SK-N-SH treated with all-trans-retinoic acid at 6 μM for 48 hours (cell line): ENCODE measurements around the gene SLC7A10.

ENCODE experiments used
- GLIS3 ChIP-seq: fragments of 250-450 bp; sonication (Bioruptor Pico); IDR thresholded peaks from 2 replicates; pipeline ENCODE4 v1.5.0; 2020; ENCODE audit warnings: mild to moderate bottlenecking, moderate library complexity
- OSR1 ChIP-seq: fragments of 250-450 bp; sonication (Bioruptor Pico); IDR thresholded peaks from 2 replicates; pipeline ENCODE4 v1.8.0; 2022; ENCODE audit warnings: moderate library complexity, mild to moderate bottlenecking, inconsistent platforms
- RARB ChIP-seq: fragments of 250-450 bp; sonication (Bioruptor Pico); IDR thresholded peaks from 2 replicates; pipeline ENCODE4 v1.8.0; 2021; ENCODE audit warnings: mild to moderate bottlenecking, moderate library complexity
- TOX ChIP-seq: fragments of 250-450 bp; sonication (Bioruptor Pico); IDR thresholded peaks from 2 replicates; pipeline ENCODE4 v1.8.0; 2021; ENCODE audit warnings: mild to moderate bottlenecking, moderate library complexity, borderline replicate concordance
- ZFP3 ChIP-seq: fragments of 250-450 bp; sonication (Bioruptor Pico); IDR thresholded peaks from 2 replicates; pipeline ENCODE4 v1.5.0; 2020; ENCODE audit warnings: mild to moderate bottlenecking, moderate library complexity
- ZNF565 ChIP-seq: fragments of 450-650 bp; formaldehyde crosslinking; conservative IDR thresholded peaks from 2 replicates; pipeline ENCODE4 v1.5.0; 2020; ENCODE audit warnings: low read depth, mild to moderate bottlenecking, moderate library complexity
- ZNF70 ChIP-seq: fragments of 450-650 bp; formaldehyde crosslinking; IDR thresholded peaks from 2 replicates; pipeline ENCODE4 v1.5.0; 2020; ENCODE audit warnings: mild to moderate bottlenecking, moderate library complexity
- TF ChIP-seq, protein P1 (sequence below): fragments of 250-450 bp; sonication (Bioruptor Pico); IDR thresholded peaks from 2 replicates; pipeline ENCODE4 v1.8.0; 2020; ENCODE audit warnings: mild to moderate bottlenecking, moderate library complexity, borderline replicate concordance
- TF ChIP-seq, protein P2 (sequence below): fragments of 250-450 bp; sonication (Bioruptor Pico); IDR thresholded peaks from 2 replicates; pipeline ENCODE4 v1.5.1; 2020; ENCODE audit warnings: low read depth, mild to moderate bottlenecking, moderate library complexity

GRCh38 chr19:33245948-33246708, 20.5 kb upstream of the SLC7A10 start:
- TF ChIP-seq ZNF70 (CRISPR knock-in tag) = no peak
- TF ChIP-seq TOX (CRISPR knock-in tag) = no peak
- TF ChIP-seq OSR1 (CRISPR knock-in tag) = no peak
- no peak for TF ChIP-seq ZNF565 (CRISPR knock-in tag)
- no peak for TF ChIP-seq GLIS3 (CRISPR knock-in tag)
- TF ChIP-seq RARB = no peak
- no peak for TF ChIP-seq ZFP3 (CRISPR knock-in tag)
- TF ChIP-seq, protein P1, sequence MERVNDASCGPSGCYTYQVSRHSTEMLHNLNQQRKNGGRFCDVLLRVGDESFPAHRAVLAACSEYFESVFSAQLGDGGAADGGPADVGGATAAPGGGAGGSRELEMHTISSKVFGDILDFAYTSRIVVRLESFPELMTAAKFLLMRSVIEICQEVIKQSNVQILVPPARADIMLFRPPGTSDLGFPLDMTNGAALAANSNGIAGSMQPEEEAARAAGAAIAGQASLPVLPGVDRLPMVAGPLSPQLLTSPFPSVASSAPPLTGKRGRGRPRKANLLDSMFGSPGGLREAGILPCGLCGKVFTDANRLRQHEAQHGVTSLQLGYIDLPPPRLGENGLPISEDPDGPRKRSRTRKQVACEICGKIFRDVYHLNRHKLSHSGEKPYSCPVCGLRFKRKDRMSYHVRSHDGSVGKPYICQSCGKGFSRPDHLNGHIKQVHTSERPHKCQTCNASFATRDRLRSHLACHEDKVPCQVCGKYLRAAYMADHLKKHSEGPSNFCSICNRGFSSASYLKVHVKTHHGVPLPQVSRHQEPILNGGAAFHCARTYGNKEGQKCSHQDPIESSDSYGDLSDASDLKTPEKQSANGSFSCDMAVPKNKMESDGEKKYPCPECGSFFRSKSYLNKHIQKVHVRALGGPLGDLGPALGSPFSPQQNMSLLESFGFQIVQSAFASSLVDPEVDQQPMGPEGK (CRISPR knock-in tag) = no peak
- TF ChIP-seq, protein P2, sequence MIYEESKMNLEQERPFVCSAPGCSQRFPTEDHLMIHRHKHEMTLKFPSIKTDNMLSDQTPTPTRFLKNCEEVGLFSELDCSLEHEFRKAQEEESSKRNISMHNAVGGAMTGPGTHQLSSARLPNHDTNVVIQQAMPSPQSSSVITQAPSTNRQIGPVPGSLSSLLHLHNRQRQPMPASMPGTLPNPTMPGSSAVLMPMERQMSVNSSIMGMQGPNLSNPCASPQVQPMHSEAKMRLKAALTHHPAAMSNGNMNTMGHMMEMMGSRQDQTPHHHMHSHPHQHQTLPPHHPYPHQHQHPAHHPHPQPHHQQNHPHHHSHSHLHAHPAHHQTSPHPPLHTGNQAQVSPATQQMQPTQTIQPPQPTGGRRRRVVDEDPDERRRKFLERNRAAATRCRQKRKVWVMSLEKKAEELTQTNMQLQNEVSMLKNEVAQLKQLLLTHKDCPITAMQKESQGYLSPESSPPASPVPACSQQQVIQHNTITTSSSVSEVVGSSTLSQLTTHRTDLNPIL (CRISPR knock-in tag) = no peak
